IMR-90 (cell line): ENCODE results near the gene NPAS3. TPM values are rescaled to one million over a fixed set of nuclear protein-coding genes. Genes with fewer than 3 reads are reported as not detected.

ENCODE experiments used
- ATAC-seq: fragments of 200-7000 bp; cut with Tn5 transposase; 2 replicates; pipeline ENCODE4 v1.9.1; 2020; ENCODE audit warnings: low read depth, mild to moderate bottlenecking, moderate library complexity
- BruUV-seq: library from RNA; stranded (reverse); fragments of 400-500 nt; replicated peaks from 2 replicates; lab custom pipeline; 2021; lab: Mats Ljungman, UMichigan
- CTCF ChIA-PET: fragments of 300-600 bp; formaldehyde crosslinking; extraction: SDS; loops from one replicate; lab custom pipeline; 2021; ENCODE audit warnings: antibody characterized with exemption; lab: Yijun Ruan, JAX
- POLR2A ChIA-PET: fragments of 300-600 bp; sonication (Branson Sonifier 250); formaldehyde crosslinking; loops from one replicate; lab custom pipeline; 2022; ENCODE audit warnings: antibody characterized with exemption; ENCODE audit not compliant: unreplicated experiment; lab: Charles Lee
- DNase-seq: peaks from one replicate; pipeline ENCODE4 v3.0.0; 2013
- H2AFZ ChIP-seq: replicated peaks from 2 replicates; pipeline ENCODE3; 2013; ENCODE audit warnings: low read length, mild to moderate bottlenecking; ENCODE audit not compliant: poor library complexity
- H2AK5ac ChIP-seq: 2 replicates; pipeline ENCODE4 v1.6.1; 2013; ENCODE audit warnings: low read depth, low read length, inconsistent platforms
- H2AK9ac ChIP-seq: replicated peaks from 2 replicates; pipeline ENCODE3; 2013; ENCODE audit warnings: mild to moderate bottlenecking, low read depth, low read length, moderate library complexity; ENCODE audit not compliant: poor library complexity
- H2BK120ac ChIP-seq: 2 replicates; pipeline ENCODE4 v1.6.1; 2013; ENCODE audit warnings: low read depth, low read length, inconsistent platforms
- H2BK15ac ChIP-seq: 3 replicates; pipeline ENCODE4 v1.6.1; 2013; ENCODE audit warnings: low read depth, low read length, inconsistent platforms
- H2BK20ac ChIP-seq: 2 replicates; pipeline ENCODE4 v1.6.1; 2013; ENCODE audit warnings: low read depth, mild to moderate bottlenecking, inconsistent platforms, low read length, moderate library complexity
- H2BK5ac ChIP-seq: 2 replicates; pipeline ENCODE4 v1.6.1; 2013; ENCODE audit warnings: mild to moderate bottlenecking, low read depth, low read length, inconsistent platforms; ENCODE audit not compliant: poor library complexity, severe bottlenecking
- H3K14ac ChIP-seq: replicated peaks from 2 replicates; pipeline ENCODE4 v1.6.1; 2013; ENCODE audit warnings: low read depth, low read length, inconsistent platforms
- H3K18ac ChIP-seq: 2 replicates; pipeline ENCODE4 v1.6.1; 2013; ENCODE audit warnings: low read depth, low read length, control low read depth
- H3K23ac ChIP-seq: 2 replicates; pipeline ENCODE4 v1.6.1; 2013; ENCODE audit warnings: low read depth, low read length, inconsistent platforms
- H3K27ac ChIP-seq: 2 replicates; pipeline ENCODE4 v1.5.1; 2013; ENCODE audit warnings: mild to moderate bottlenecking, control low read depth, low read length; ENCODE audit not compliant: insufficient read depth
- H3K27me3 ChIP-seq: 2 replicates; pipeline ENCODE4 v1.6.1; 2013; ENCODE audit warnings: low read length; ENCODE audit not compliant: control insufficient read depth, insufficient read depth
- H3K36me3 ChIP-seq: 2 replicates; pipeline ENCODE4 v1.6.1; 2013; ENCODE audit warnings: low read length, mixed read lengths; ENCODE audit not compliant: control insufficient read depth, insufficient read depth
- H3K4ac ChIP-seq: 2 replicates; pipeline ENCODE4 v1.6.1; 2013; ENCODE audit warnings: low read depth, low read length, inconsistent platforms
- H3K4me1 ChIP-seq: 2 replicates; pipeline ENCODE4 v1.6.1; 2013; ENCODE audit warnings: low read length, mixed read lengths; ENCODE audit not compliant: control insufficient read depth, insufficient read depth
- H3K4me2 ChIP-seq: 2 replicates; pipeline ENCODE4 v1.6.1; 2013; ENCODE audit warnings: low read depth, mild to moderate bottlenecking, control low read depth, low read length, moderate library complexity
- H3K4me3 ChIP-seq: 2 replicates; pipeline ENCODE4 v1.5.1; 2013; ENCODE audit warnings: low read depth, mild to moderate bottlenecking, control low read depth, low read length, moderate library complexity; ENCODE audit not compliant: insufficient read depth
- H3K56ac ChIP-seq: 2 replicates; pipeline ENCODE4 v1.6.1; 2013; ENCODE audit warnings: low read length, inconsistent platforms; ENCODE audit not compliant: insufficient read depth; ENCODE audit errors: extremely low read depth
- H3K79me1 ChIP-seq, 2 experiments: 2 replicates each; pipeline ENCODE4 v1.6.1; 2013; ENCODE audit warnings: low read length in 2 of 2, inconsistent platforms in 1 of 2, low read depth in 1 of 2
- H3K9ac ChIP-seq: 2 replicates; pipeline ENCODE4 v1.6.1; 2013; ENCODE audit warnings: low read depth, low read length, control low read depth
- H3K9me1 ChIP-seq: 2 replicates; pipeline ENCODE4 v1.6.1; 2013; ENCODE audit warnings: low read length, inconsistent platforms; ENCODE audit not compliant: insufficient read depth
- H3K9me3 ChIP-seq: 2 replicates; pipeline ENCODE4 v1.6.1; 2013; ENCODE audit warnings: low read length; ENCODE audit not compliant: control insufficient read depth, insufficient read depth
- H4K20me1 ChIP-seq: 2 replicates; pipeline ENCODE4 v1.6.1; 2013; ENCODE audit warnings: low read length, inconsistent platforms; ENCODE audit not compliant: insufficient read depth
- H4K5ac ChIP-seq: 2 replicates; pipeline ENCODE4 v1.6.1; 2013; ENCODE audit warnings: mild to moderate bottlenecking, low read depth, low read length, control low read depth
- H4K8ac ChIP-seq, 2 experiments: 2 replicates each; pipeline ENCODE4 v1.6.1; 2013; ENCODE audit warnings: low read depth in 2 of 2, low read length in 2 of 2, control low read depth in 1 of 2, inconsistent platforms in 1 of 2
- H4K91ac ChIP-seq: 2 replicates; pipeline ENCODE4 v1.6.1; 2013; ENCODE audit warnings: low read depth, low read length, inconsistent platforms; ENCODE audit not compliant: insufficient read depth
- CEBPB ChIP-seq: IDR thresholded peaks from 2 replicates; pipeline ENCODE4 v1.6.1; 2012; ENCODE audit warnings: low read depth, low read length, improper control_type of control experiment
- CHD1 ChIP-seq: IDR thresholded peaks from 2 replicates; pipeline ENCODE4 v1.6.1; 2012; ENCODE audit warnings: low read depth, low read length, improper control_type of control experiment
- CTCF ChIP-seq: conservative IDR thresholded peaks from 2 replicates; pipeline ENCODE4 v1.5.1; 2012; ENCODE audit warnings: mild to moderate bottlenecking, low read depth, low read length, improper control_type of control experiment
- FOS ChIP-seq: fragments of 150-350 bp; IDR thresholded peaks from 2 replicates; pipeline ENCODE4 v1.6.1; 2016; ENCODE audit warnings: low read depth, low read length
- MAFK ChIP-seq: IDR thresholded peaks from 2 replicates; pipeline ENCODE4 v1.6.1; 2012; ENCODE audit warnings: low read depth, low read length, improper control_type of control experiment
- SMC3 ChIP-seq: fragments of 150-350 bp; IDR thresholded peaks from 2 replicates; pipeline ENCODE4 v1.6.1; 2016; ENCODE audit warnings: low read depth, mild to moderate bottlenecking, antibody characterized with exemption, low read length, moderate library complexity
- WGBS, 2 experiments: methylation state at CpG; one replicate each; pipeline versions ENCODE4 v1.1.5 to v1.1.7; 2013; ENCODE audit warnings: missing lambda C conversion rate in 2 of 2; ENCODE audit not compliant: insufficient read length in 1 of 2; ENCODE audit errors: extremely low coverage in 2 of 2; 5-methylcytosine and 5-hydroxymethylcytosine counted together
- dilution Hi-C: fragments of 300-500 bp; cut with HindIII; formaldehyde crosslinking; loops from one replicate; pipeline ENCODE4 v1.14.3; 2018; ENCODE audit warnings: low sequenced_read_pairs; ENCODE audit not compliant: unreplicated experiment
- in situ Hi-C: fragments of 300-500 bp; cut with MboI; formaldehyde crosslinking; loops from 3 replicates; pipeline ENCODE4 v1.14.3; 2019; ENCODE audit warnings: low sequenced_read_pairs, inconsistent platforms, mixed read lengths
- intact Hi-C: fragments of 100-400 bp; cut with micrococcal nuclease; formaldehyde crosslinking; loops from 2 replicates; pipeline ENCODE4 v1.10.0; 2022
- polyA plus RNA-seq, 3 experiments: library from polyadenylated mRNA; depleted of rRNA; stranded (reverse); fragments of >200 nt; gene quantifications; 2 replicates each; pipeline ENCODE4 v1.2.3, GENCODE V29; 2012; ENCODE audit warnings: low replicate concordance in 1 of 3
- total RNA-seq: library from RNA; depleted of rRNA; stranded (reverse); fragments of >200 nt; gene quantifications from 2 replicates; pipeline ENCODE4 v1.2.3, GENCODE V29; 2012

The NPAS3 gene
- total and polyA plus RNA-seq, 2 of the 4 experiments (the other 2 are of a cell fraction) = not detected

- no peak overlapping the region for H2BK120ac ChIP-seq
- H2AK5ac ChIP-seq = no peak overlapping the region
- H3K4me2 ChIP-seq = no peak overlapping the region
- dilution Hi-C loops = no loop called here
- no peak overlapping the region for H2AK9ac ChIP-seq
- H2AFZ ChIP-seq = no peak overlapping the region
- H2BK20ac ChIP-seq = no peak overlapping the region
- no peak overlapping the region for H4K91ac ChIP-seq
- H3K4me3 ChIP-seq = no peak overlapping the region
- no peak for TF ChIP-seq FOS
- TF ChIP-seq CHD1 = no peak
- TF ChIP-seq MAFK = no peak
- no peak for TF ChIP-seq CTCF
- no peak for TF ChIP-seq CEBPB
- no peak for TF ChIP-seq SMC3
- no peaks in the 10 kb centered on the region for H3K27me3 ChIP-seq
- intact Hi-C loops = no loop called here
- no peak overlapping the region for H2BK15ac ChIP-seq
- no peak overlapping the region for H3K9ac ChIP-seq
- no peaks in the 10 kb centered on the region for H3K9me3 ChIP-seq
- ChIA-PET POLR2A (no interaction called here), CTCF (no interaction called here)
- no peaks in the 10 kb centered on the region for H4K20me1 ChIP-seq
- H2BK5ac ChIP-seq = no peak overlapping the region
- H3K14ac ChIP-seq = no peak overlapping the region
- H3K9me1 ChIP-seq = no peaks in the 10 kb centered on the region
- H3K56ac ChIP-seq = no peak overlapping the region
- no CpG with 5 or more reads among the region's 4 CpGs for WGBS, 2 experiments
- DNase-seq = no peak
- no peak overlapping the region for H3K27ac ChIP-seq
- no peak overlapping the region for H4K8ac ChIP-seq
- no peaks in the 10 kb centered on the region for H3K79me1 ChIP-seq
- H4K5ac ChIP-seq = no peak overlapping the region
- H3K23ac ChIP-seq = no peak overlapping the region
- in situ Hi-C loops = no loop called here
- no TSS peak for BruUV-seq
- no peak for ATAC-seq
- no peaks in the 10 kb centered on the region for H3K36me3 ChIP-seq
- H3K4ac ChIP-seq = no peak overlapping the region
- no peak overlapping the region for H3K18ac ChIP-seq
- H3K4me1 ChIP-seq = no peaks in the 10 kb centered on the region
Measured at GRCh38 chr14:33219957-33220356, 281.3 kb downstream of the NPAS3 start.
